ENCODE results near the gene FAM193B.

GRCh38 chr5:177509991-177510566, 44.3 kb downstream of the FAM193B start:
- TF ChIP-seq CTCF (IDR thresholded peaks at IDR 0.05), result no peak
- TF ChIP-seq POLR2A (IDR thresholded peaks at IDR 0.05), result no peak

Measured in uterus (tissue), 2 donors.